GM18505 (cell line): Measurements from ENCODE around the gene PVALEF.

Source experiments
- ATAC-seq: cut with Tn5 transposase; IDR thresholded peaks from one replicate; pipeline ENCODE4 v1.9.1; 2021; ENCODE audit not compliant: unreplicated experiment
- POLR2A ChIP-seq: IDR thresholded peaks from 4 replicates; pipeline ENCODE4 v1.6.1; 2011; ENCODE audit warnings: borderline replicate concordance; ENCODE audit not compliant: insufficient read depth, insufficient read length; ENCODE audit errors: extremely low read depth

The PVALEF gene

GRCh38 chr17:81131486-81132196 is 33.7 kb upstream of the PVALEF start:
- ATAC-seq: no peak
- no peak for TF ChIP-seq POLR2A

GRCh38 chr17:81132197-81132540 is 33.1 kb upstream of the PVALEF start:
- no peak for ATAC-seq
- TF ChIP-seq POLR2A: no peak

- no peak for ATAC-seq
Measured at GRCh38 chr17:81132770-81133723, 32.3 kb upstream of the PVALEF start.

GRCh38 chr17:81134064-81134781 is 31.1 kb upstream of the PVALEF start:
- no peak for TF ChIP-seq POLR2A
- no peak for ATAC-seq

More at GRCh38 chr17:81132770-81133723, 32.3 kb upstream of the PVALEF start:
- no peak for TF ChIP-seq POLR2A

GRCh38 chr17:81135505-81136278 is 29.6 kb upstream of the PVALEF start:
- ATAC-seq: no peak
- TF ChIP-seq POLR2A: no peak

- no peak for ATAC-seq
- TF ChIP-seq POLR2A: no peak
Measured at GRCh38 chr17:81136366-81136765, 28.9 kb upstream of the PVALEF start.

GRCh38 chr17:81137248-81137647 is 28.1 kb upstream of the PVALEF start:
- no peak for ATAC-seq
- no peak for TF ChIP-seq POLR2A

- ATAC-seq: no peak
- TF ChIP-seq POLR2A: no peak
Measured at GRCh38 chr17:81138083-81138482, 27.2 kb upstream of the PVALEF start.

GRCh38 chr17:81138500-81138899 is 26.8 kb upstream of the PVALEF start:
- no peak for ATAC-seq
- no peak for TF ChIP-seq POLR2A

- no peak for TF ChIP-seq POLR2A
- no peak for ATAC-seq
Measured at GRCh38 chr17:81139428-81139827, 25.9 kb upstream of the PVALEF start.

GRCh38 chr17:81140018-81140417 is 25.3 kb upstream of the PVALEF start:
- TF ChIP-seq POLR2A: no peak
- ATAC-seq: no peak

- no peak for TF ChIP-seq POLR2A
- ATAC-seq: no peak
Measured at GRCh38 chr17:81140695-81141094, 24.6 kb upstream of the PVALEF start.

GRCh38 chr17:81142301-81143199 is 22.8 kb upstream of the PVALEF start:
- TF ChIP-seq POLR2A: no peak
- no peak for ATAC-seq

- no peak for TF ChIP-seq POLR2A
- ATAC-seq: no peak
Measured at GRCh38 chr17:81143200-81143527, 22.1 kb upstream of the PVALEF start.
